H1 (cell line): ENCODE measurements around the gene MROH2A. TPM values are rescaled to one million over a fixed set of nuclear protein-coding genes. Genes with fewer than 3 reads are reported as not detected.

Experiments used
- CTCF ChIA-PET: fragments of 300-600 bp; sonication (Branson Sonifier 250); formaldehyde crosslinking; loops from one replicate; lab custom pipeline; 2021; ENCODE audit not compliant: partially characterized antibody; lab: Charles Lee
- POLR2A ChIA-PET: fragments of 300-600 bp; sonication (Branson Sonifier 250); formaldehyde crosslinking; loops from one replicate; lab custom pipeline; 2021; ENCODE audit warnings: inconsistent platforms; ENCODE audit not compliant: partially characterized antibody; lab: Charles Lee
- DNase-seq, 2 experiments: peaks; one replicate each; pipeline versions ENCODE4 v3.0.0 to v3.0.0-alpha.2; 2010 to 2022; ENCODE audit warnings: low spot score in 2 of 2, low read depth in 1 of 2, mixed read lengths in 1 of 2
- FAIRE-seq: peaks from 2 replicates; lab custom pipeline; 2011; peaks lifted over from hg19 to GRCh38; lab: Jason Lieb, UNC
- H2AFZ ChIP-seq: 2 replicates; pipeline ENCODE4 v1.8.1; 2012; ENCODE audit warnings: low read length, inconsistent platforms
- H2AK5ac ChIP-seq: 2 replicates; pipeline ENCODE4 v1.6.1; 2013; ENCODE audit warnings: low read depth, low read length
- H2BK120ac ChIP-seq: replicated peaks from 2 replicates; pipeline ENCODE3; 2013; ENCODE audit warnings: low read depth, low read length, inconsistent platforms
- H2BK12ac ChIP-seq: 2 replicates; pipeline ENCODE4 v1.6.1; 2013; ENCODE audit warnings: low read depth, low read length
- H2BK15ac ChIP-seq: 2 replicates; pipeline ENCODE4 v1.6.1; 2013; ENCODE audit warnings: low read length
- H2BK20ac ChIP-seq: 2 replicates; pipeline ENCODE4 v1.6.1; 2013; ENCODE audit warnings: low read length
- H2BK5ac ChIP-seq: 2 replicates; pipeline ENCODE4 v1.6.1; 2013; ENCODE audit warnings: low read depth, low read length
- H3K14ac ChIP-seq: 2 replicates; pipeline ENCODE4 v1.6.1; 2013; ENCODE audit warnings: inconsistent platforms; ENCODE audit not compliant: insufficient read length
- H3K18ac ChIP-seq: 2 replicates; pipeline ENCODE4 v1.6.1; 2013; ENCODE audit warnings: low read length; ENCODE audit errors: extremely low read depth
- H3K23ac ChIP-seq: 2 replicates; pipeline ENCODE4 v1.6.1; 2013; ENCODE audit warnings: inconsistent platforms; ENCODE audit not compliant: insufficient read length
- H3K23me2 ChIP-seq: 2 replicates; pipeline ENCODE4 v1.6.1; 2013; ENCODE audit warnings: low read depth, low read length
- H3K27ac ChIP-seq: 2 replicates; pipeline ENCODE4 v1.6.1; 2011; ENCODE audit warnings: low read depth, low read length, inconsistent platforms
- H3K27me3 ChIP-seq, 4 experiments: replicated peaks in 1 of 4; 1 replicate in 1 of 4; 2 replicates in 3 of 4; pipeline versions ENCODE4 v1.6.1 to v1.8.1; 2011 to 2013; ENCODE audit warnings: low read length in 3 of 4, mild to moderate bottlenecking in 3 of 4, inconsistent platforms in 2 of 4, mixed read lengths in 2 of 4, moderate library complexity in 1 of 4; ENCODE audit not compliant: control insufficient read depth in 3 of 4, insufficient read depth in 3 of 4; ENCODE audit errors: extremely low read depth in 1 of 4
- H3K36me3 ChIP-seq, 4 experiments: 2 replicates each; pipeline versions ENCODE4 v1.6.1 to v1.8.1; 2011 to 2013; ENCODE audit warnings: mild to moderate bottlenecking in 4 of 4, low read length in 3 of 4, moderate library complexity in 2 of 4, control low read depth in 1 of 4, inconsistent platforms in 1 of 4; ENCODE audit not compliant: insufficient read depth in 4 of 4, control insufficient read depth in 2 of 4
- H3K4ac ChIP-seq: replicated peaks from 2 replicates; pipeline ENCODE3; 2013; ENCODE audit warnings: low read length, low read depth, mixed read lengths, inconsistent platforms; ENCODE audit not compliant: insufficient read length
- H3K4me1 ChIP-seq, 4 experiments: replicated peaks in 1 of 4; 1 replicate in 1 of 4; 2 replicates in 3 of 4; pipeline versions ENCODE4 v1.6.1 to v1.8.1; 2011 to 2013; ENCODE audit warnings: low read length in 3 of 4, inconsistent platforms in 2 of 4, mixed read lengths in 1 of 4; ENCODE audit not compliant: insufficient read depth in 4 of 4, control insufficient read depth in 3 of 4
- H3K4me2 ChIP-seq, 2 experiments: 2 replicates each; pipeline versions ENCODE4 v1.6.1 to v1.8.1; 2011 to 2013; ENCODE audit warnings: low read depth in 2 of 2, low read length in 2 of 2, control low read depth in 1 of 2, inconsistent platforms in 1 of 2, mild to moderate bottlenecking in 1 of 2; ENCODE audit not compliant: insufficient read depth in 1 of 2
- H3K4me3 ChIP-seq, 4 experiments: fragments of 200-600, 300-600 bp in 1 of 4; sonication (generic), shearing (Covaris generic), sonication (Bioruptor Twin) in 1 of 4; 2 replicates each; pipeline versions ENCODE4 v1.5.1 to v1.8.1; 2011 to 2016; ENCODE audit warnings: low read length in 4 of 4, low read depth in 3 of 4, control low read depth in 2 of 4, inconsistent platforms in 2 of 4, mild to moderate bottlenecking in 2 of 4, mixed read lengths in 1 of 4, moderate library complexity in 1 of 4; ENCODE audit not compliant: insufficient read depth in 2 of 4; ENCODE audit errors: extremely low read depth in 1 of 4
- H3K56ac ChIP-seq: replicated peaks from 2 replicates; pipeline ENCODE3; 2013; ENCODE audit warnings: low read depth, mild to moderate bottlenecking, mixed read lengths, low read length, inconsistent platforms; ENCODE audit not compliant: insufficient read length
- H3K79me1 ChIP-seq: 2 replicates; pipeline ENCODE4 v1.6.1; 2013; ENCODE audit warnings: low read depth, low read length, control low read depth
- H3K79me2 ChIP-seq, 2 experiments: 2 replicates each; pipeline versions ENCODE4 v1.6.1 to v1.8.1; 2012 to 2013; ENCODE audit warnings: low read length in 2 of 2, mild to moderate bottlenecking in 2 of 2, inconsistent platforms in 1 of 2; ENCODE audit not compliant: insufficient read depth in 2 of 2, control insufficient read depth in 1 of 2
- H3K9ac ChIP-seq, 4 experiments: replicated peaks in 1 of 4; 1 replicate in 1 of 4; 2 replicates in 3 of 4; pipeline versions ENCODE4 v1.6.1 to v1.8.1; 2011 to 2013; ENCODE audit warnings: low read depth in 3 of 4, low read length in 3 of 4, control low read depth in 2 of 4, mild to moderate bottlenecking in 2 of 4, moderate library complexity in 2 of 4, inconsistent platforms in 1 of 4; ENCODE audit errors: extremely low read depth in 1 of 4
- H3K9me3 ChIP-seq, 2 experiments: 2 replicates each; pipeline versions ENCODE4 v1.6.1 to v1.8.1; 2012 to 2013; ENCODE audit warnings: mild to moderate bottlenecking in 2 of 2, moderate library complexity in 2 of 2, control low read depth in 1 of 2, inconsistent platforms in 1 of 2, low read depth in 1 of 2, low read length in 1 of 2, mixed read lengths in 1 of 2; ENCODE audit not compliant: insufficient read depth in 2 of 2
- H4K20me1 ChIP-seq, 2 experiments: replicated peaks in 1 of 2; 2 replicates each; pipeline versions ENCODE3 to v1.8.1; 2011 to 2013; ENCODE audit warnings: inconsistent platforms in 2 of 2, low read length in 2 of 2, mild to moderate bottlenecking in 1 of 2; ENCODE audit not compliant: insufficient read depth in 2 of 2, control insufficient read depth in 1 of 2
- H4K5ac ChIP-seq: 2 replicates; pipeline ENCODE4 v1.6.1; 2013; ENCODE audit warnings: low read length, low read depth, mixed read lengths, inconsistent platforms; ENCODE audit not compliant: insufficient read length
- H4K8ac ChIP-seq: 2 replicates; pipeline ENCODE4 v1.8.0; 2013; ENCODE audit warnings: mild to moderate bottlenecking, moderate library complexity, low read length, inconsistent platforms; ENCODE audit not compliant: insufficient read depth; ENCODE audit errors: extremely low read depth
- H4K91ac ChIP-seq: replicated peaks from 2 replicates; pipeline ENCODE3; 2013; ENCODE audit warnings: low read length, mixed read lengths, inconsistent platforms; ENCODE audit not compliant: insufficient read length
- CREB1 ChIP-seq: IDR thresholded peaks from 2 replicates; pipeline ENCODE4 v1.6.1; 2012; ENCODE audit warnings: inconsistent platforms
- HDAC6 ChIP-seq: IDR thresholded peaks from one replicate; pipeline ENCODE4 v1.7.1; 2012; ENCODE audit warnings: low read depth, mild to moderate bottlenecking, inconsistent platforms, low read length, moderate library complexity
- MAFK ChIP-seq: IDR thresholded peaks from 2 replicates; pipeline ENCODE4 v1.6.1; 2012; ENCODE audit warnings: low read depth, mild to moderate bottlenecking, improper control_type of control experiment, low read length
- NANOG ChIP-seq: IDR thresholded peaks from 2 replicates; pipeline ENCODE4 v1.6.1; 2011; ENCODE audit warnings: low read length, low read depth, mild to moderate bottlenecking, inconsistent platforms; ENCODE audit not compliant: insufficient read depth, poor library complexity, severe bottlenecking
- WGBS, 2 experiments: shearing (Covaris generic) in 1 of 2; methylation state at CpG; one replicate each; pipeline versions ENCODE4 v1.1.6 to v1.1.7; 2013 to 2015; ENCODE audit warnings: low lambda C conversion rate in 2 of 2, mixed read lengths in 2 of 2, inconsistent platforms in 1 of 2, low coverage in 1 of 2, missing lambda C conversion rate in 1 of 2; ENCODE audit not compliant: insufficient replicate concordance in 2 of 2, insufficient coverage in 1 of 2, insufficient read length in 1 of 2; ENCODE audit errors: extremely low coverage in 1 of 2, missing lambda C conversion rate in 1 of 2; 5-methylcytosine and 5-hydroxymethylcytosine counted together
- polyA plus RNA-seq, 7 experiments: library from polyadenylated mRNA; depleted of rRNA in 3 of 7; stranded (reverse) in 5 of 7; unstranded in 2 of 7; fragments of >200 nt in 5 of 7; fragments of 200-250 nt in 2 of 7; gene quantifications; 1 replicate in 5 of 7; 2 replicates in 1 of 7; 4 replicates in 1 of 7; pipeline versions ENCODE4 v1.2.1 to v1.2.3, GENCODE V29; 2011 to 2013; ENCODE audit warnings: missing spikeins in 2 of 7, mixed read lengths in 2 of 7
- total RNA-seq: library from RNA; stranded (reverse); fragmentation: NEBNext Ultra II Directional; extraction: Animal tissue kit (Norgen Biotek cat#: 25700); gene quantifications from 2 replicates; pipeline ENCODE4 v1.2.1, GENCODE V29; 2021
- TF ChIP-seq, protein P1 (sequence below): IDR thresholded peaks from 2 replicates; pipeline ENCODE4 v1.6.1; 2012; ENCODE audit warnings: low read length, inconsistent platforms
- TF ChIP-seq, protein P2 (sequence below), 3 experiments: IDR thresholded peaks; 1 replicate in 2 of 3; 2 replicates in 1 of 3; pipeline versions ENCODE4 v1.5.1 to v1.6.1; 2011; ENCODE audit warnings: low read length in 3 of 3, mild to moderate bottlenecking in 3 of 3, inconsistent platforms in 2 of 3, low read depth in 1 of 3, moderate library complexity in 1 of 3; ENCODE audit not compliant: insufficient read depth in 1 of 3; ENCODE audit errors: control extremely low read depth in 1 of 3

MROH2A gene
- total and polyA plus RNA-seq, 2 of the 8 experiments (the other 6 are each of a cell fraction or from before 2014, with no cell fraction given): not detected

DNA sequence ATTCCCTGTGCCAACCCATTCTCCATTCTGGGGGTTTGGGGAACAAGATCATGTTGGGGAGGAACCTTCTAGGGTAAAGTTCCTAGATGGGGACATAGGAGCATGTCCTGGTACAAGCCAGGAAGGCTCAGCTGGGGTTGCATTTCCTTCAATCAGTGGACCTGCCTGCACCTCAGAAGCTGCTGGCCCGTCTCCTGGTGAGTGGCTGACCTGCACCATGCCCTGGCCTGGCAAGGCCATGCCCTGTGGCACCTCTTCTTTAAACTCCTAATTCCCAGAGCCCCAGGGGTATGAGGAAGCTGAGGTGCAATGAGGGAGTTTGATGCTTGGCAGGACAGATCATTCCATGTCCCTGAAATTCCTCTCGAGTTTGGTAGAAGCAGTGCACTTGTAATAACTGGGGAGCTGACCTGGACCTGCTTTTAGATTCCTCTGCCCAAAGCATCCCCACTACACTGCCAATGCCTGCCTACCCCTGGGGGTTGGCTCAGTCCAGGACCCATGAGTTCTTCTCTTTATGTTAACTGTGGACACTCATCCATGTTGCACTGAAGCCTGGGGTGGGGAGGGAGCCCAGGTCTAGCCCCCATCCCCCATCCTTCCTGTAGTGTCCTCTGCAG lies 25.3 kb downstream of the MROH2A start:
- Histone ChIP-seq H2AFZ (no peak overlapping the region), H2AK5ac (no peak overlapping the region), H4K91ac (no peak overlapping the region), H2BK5ac (no peak overlapping the region), H3K23me2 (no peaks in the 10 kb centered on the region), H2BK20ac (no peak overlapping the region), H3K27me3 (no peaks in the 10 kb centered on the region), H3K9me3 (peaks cover 0 to 4% of the 10 kb centered on the region in 2 experiments; a peak in 3 of 4 replicates), H2BK120ac (no peak overlapping the region), H3K23ac (no peak overlapping the region), H3K9ac (no peak overlapping the region), H3K79me2 (no peaks in the 10 kb centered on the region), H4K5ac (no peak overlapping the region), H3K4me1 (no peaks in the 10 kb centered on the region), H4K20me1 (no peaks in the 10 kb centered on the region), H2BK12ac (no peak overlapping the region), H2BK15ac (no peak overlapping the region), H3K27ac (no peak overlapping the region), H3K79me1 (no peaks in the 10 kb centered on the region), H3K18ac (no peak overlapping the region), H3K14ac (no peak overlapping the region), H4K8ac (no peak overlapping the region), H3K36me3 (no peaks in the 10 kb centered on the region), H3K4me3 (no peak overlapping the region), H3K56ac (no peak overlapping the region), H3K4me2 (no peak overlapping the region), H3K4ac (no peak overlapping the region)
- FAIRE-seq (no peak), DNase-seq (peak in 1 of 2 experiments; percentile 7)
- 83% methylated on average over 1 of the region's 2 CpGs; no CpG with 5 or more reads in 1 of the 2 experiments for WGBS, 2 experiments
- TF ChIP-seq, protein P1, sequence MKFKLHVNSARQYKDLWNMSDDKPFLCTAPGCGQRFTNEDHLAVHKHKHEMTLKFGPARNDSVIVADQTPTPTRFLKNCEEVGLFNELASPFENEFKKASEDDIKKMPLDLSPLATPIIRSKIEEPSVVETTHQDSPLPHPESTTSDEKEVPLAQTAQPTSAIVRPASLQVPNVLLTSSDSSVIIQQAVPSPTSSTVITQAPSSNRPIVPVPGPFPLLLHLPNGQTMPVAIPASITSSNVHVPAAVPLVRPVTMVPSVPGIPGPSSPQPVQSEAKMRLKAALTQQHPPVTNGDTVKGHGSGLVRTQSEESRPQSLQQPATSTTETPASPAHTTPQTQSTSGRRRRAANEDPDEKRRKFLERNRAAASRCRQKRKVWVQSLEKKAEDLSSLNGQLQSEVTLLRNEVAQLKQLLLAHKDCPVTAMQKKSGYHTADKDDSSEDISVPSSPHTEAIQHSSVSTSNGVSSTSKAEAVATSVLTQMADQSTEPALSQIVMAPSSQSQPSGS: no peak
- TF ChIP-seq MAFK (no peak), HDAC6 (no peak), CREB1 (no peak), NANOG (no peak)
- TF ChIP-seq, protein P2, sequence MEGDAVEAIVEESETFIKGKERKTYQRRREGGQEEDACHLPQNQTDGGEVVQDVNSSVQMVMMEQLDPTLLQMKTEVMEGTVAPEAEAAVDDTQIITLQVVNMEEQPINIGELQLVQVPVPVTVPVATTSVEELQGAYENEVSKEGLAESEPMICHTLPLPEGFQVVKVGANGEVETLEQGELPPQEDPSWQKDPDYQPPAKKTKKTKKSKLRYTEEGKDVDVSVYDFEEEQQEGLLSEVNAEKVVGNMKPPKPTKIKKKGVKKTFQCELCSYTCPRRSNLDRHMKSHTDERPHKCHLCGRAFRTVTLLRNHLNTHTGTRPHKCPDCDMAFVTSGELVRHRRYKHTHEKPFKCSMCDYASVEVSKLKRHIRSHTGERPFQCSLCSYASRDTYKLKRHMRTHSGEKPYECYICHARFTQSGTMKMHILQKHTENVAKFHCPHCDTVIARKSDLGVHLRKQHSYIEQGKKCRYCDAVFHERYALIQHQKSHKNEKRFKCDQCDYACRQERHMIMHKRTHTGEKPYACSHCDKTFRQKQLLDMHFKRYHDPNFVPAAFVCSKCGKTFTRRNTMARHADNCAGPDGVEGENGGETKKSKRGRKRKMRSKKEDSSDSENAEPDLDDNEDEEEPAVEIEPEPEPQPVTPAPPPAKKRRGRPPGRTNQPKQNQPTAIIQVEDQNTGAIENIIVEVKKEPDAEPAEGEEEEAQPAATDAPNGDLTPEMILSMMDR (IDR thresholded peaks at IDR 0.05; ENCODE audit: control extremely low read depth in 1 of 3, insufficient read depth in 1 of 3, low read depth in 1 of 3, low read length in 3 of 3): no peak
- CTCF ChIA-PET: interaction anchor here (1.3 kb wide), 1 partner anchor 18 kb away, joined by 3 read pairs; no protein-coding TSS in a partner anchor
- POLR2A ChIA-PET: no interaction called here
